GM18873 (cell line): ENCODE data around the gene HAPLN2.

Experiments
- ATAC-seq: cut with Tn5 transposase; IDR thresholded peaks from one replicate; pipeline ENCODE4 v1.9.1; 2021; ENCODE audit warnings: mild to moderate bottlenecking, moderate library complexity, moderate number of reproducible peaks; ENCODE audit not compliant: unreplicated experiment, low FRiP score

The HAPLN2 gene

DNA sequence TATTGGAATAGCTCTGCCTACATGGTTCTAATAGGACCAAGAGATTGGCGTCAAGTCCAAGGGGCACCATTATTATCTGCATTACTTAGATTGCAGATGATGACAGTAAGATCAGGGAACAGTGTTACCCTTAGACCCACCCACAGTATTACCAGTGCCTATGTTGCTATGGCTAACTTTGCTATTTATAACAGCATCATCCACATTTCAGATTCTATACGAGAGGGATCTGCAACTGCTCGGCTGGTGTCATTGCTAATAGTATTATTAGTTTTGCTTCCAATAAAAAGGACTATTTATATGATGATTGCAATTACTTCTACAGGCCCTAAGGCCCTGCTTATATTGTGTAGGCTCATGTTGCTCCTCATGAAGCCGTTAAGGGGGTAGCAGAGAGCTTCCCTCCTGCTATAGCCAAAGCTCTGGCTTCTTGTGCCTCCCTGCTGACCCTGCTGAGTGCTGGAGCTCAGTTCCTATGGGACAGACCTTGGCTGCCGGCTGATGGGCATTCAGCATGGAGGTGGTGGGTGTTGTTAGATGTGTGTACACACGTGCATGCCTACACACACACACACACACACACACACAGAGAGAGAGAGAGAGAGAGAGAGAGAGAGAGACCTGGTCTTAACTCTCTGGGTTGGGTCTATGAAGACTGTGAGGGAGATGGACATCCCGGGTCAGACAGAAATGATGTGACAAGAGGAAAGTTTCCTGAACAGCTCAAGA is 24.0 kb downstream of the HAPLN2 start:
- ATAC-seq: no peak

GRCh38 chr1:156643778-156644092 is 24.5 kb downstream of the HAPLN2 start:
- ATAC-seq: no peak

- no peak for ATAC-seq
Measured at GRCh38 chr1:156644146-156644545, 24.9 kb downstream of the HAPLN2 start.

DNA sequence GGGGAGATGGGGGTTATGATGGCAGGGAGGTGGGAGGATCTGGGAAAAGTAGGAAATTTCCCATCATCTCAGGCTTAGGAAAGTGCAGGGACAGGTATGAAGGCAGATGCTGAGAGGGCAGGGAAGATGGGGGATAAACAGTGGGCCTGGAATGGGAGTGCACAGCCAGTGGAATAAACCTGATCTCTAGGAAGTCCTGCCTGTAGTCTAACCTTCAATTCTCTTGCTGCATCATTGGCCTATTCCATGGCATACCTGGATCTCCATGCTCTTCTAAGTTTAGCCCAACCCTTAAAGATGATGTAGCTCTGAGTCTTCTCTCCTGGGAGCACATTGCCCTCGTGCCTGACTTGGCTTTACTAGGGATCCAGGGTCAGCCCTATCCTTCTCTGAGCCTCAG is 25.4 kb downstream of the HAPLN2 start:
- ATAC-seq: no peak

DNA sequence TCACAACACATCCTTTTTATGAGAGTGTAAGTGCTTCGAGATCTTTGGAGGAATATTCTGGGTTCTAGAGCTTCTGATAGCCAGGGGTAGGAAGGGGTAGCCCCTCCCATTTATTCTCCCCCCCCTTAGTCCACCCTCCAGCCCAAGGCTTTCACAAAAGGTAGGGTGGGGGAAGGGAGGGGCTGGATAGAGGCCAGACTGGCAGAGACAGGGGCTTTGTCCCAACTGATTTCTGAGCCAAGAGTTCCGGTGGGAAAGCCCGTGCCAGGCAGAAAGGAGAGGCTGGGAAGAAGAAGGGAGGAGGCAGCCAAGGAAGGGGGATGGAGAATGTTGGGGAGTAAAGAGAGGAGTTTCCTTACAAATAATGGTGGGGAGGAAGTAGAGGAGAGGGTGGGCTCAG is 25.8 kb downstream of the HAPLN2 start:
- ATAC-seq: no peak

DNA sequence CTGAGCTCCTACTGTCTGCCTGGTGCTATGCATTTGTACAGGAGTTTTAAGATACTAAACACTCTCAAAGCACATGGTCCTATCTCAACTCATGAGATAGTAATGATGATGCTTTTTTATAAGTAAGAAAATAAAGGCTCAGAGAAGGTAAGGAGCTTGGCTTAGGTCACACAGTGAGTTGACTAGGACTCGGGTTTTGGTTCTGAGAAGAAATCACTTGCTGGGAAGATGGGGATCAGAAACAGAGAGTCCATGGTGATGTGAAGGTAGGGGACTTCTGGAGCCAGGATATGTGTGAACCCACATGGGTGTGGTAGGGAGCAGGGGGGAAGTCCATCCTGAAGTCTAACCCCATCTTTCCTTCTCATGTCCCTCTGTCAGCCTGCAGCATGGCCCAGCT is 26.5 kb downstream of the HAPLN2 start:
- no peak for ATAC-seq

DNA sequence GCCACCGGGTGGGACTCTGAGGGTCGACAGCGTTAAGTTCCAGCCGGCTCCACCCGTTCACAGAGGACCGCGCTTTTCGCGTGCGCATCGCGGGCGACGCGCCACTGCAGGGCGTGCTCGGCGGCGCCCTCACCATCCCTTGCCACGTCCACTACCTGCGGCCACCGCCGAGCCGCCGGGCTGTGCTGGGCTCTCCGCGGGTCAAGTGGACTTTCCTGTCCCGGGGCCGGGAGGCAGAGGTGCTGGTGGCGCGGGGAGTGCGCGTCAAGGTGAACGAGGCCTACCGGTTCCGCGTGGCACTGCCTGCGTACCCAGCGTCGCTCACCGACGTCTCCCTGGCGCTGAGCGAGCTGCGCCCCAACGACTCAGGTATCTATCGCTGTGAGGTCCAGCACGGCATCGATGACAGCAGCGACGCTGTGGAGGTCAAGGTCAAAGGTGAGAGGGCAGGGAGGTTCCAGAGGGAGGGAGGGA is 27.6 kb downstream of the HAPLN2 start:
- no peak for ATAC-seq

DNA sequence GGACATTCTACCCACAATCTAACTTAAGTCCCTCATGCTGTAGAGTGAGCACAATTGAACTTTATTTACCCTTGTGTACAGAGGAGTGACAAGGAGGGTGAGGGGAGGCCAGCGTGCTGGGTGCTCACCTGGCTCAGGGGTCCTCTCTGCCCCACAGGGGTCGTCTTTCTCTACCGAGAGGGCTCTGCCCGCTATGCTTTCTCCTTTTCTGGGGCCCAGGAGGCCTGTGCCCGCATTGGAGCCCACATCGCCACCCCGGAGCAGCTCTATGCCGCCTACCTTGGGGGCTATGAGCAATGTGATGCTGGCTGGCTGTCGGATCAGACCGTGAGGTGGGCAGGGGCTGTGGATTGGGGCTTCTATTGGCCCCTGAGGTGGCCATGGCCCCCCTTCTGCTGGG is 28.1 kb downstream of the HAPLN2 start:
- ATAC-seq: no peak

DNA sequence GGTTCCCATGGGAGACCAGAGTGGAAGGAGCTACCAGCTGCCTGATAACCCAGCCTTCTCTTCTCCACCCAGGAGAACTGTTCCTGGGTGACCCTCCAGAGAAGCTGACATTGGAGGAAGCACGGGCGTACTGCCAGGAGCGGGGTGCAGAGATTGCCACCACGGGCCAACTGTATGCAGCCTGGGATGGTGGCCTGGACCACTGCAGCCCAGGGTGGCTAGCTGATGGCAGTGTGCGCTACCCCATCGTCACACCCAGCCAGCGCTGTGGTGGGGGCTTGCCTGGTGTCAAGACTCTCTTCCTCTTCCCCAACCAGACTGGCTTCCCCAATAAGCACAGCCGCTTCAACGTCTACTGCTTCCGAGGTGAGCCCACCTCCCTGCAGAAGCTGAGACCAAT is 29.3 kb downstream of the HAPLN2 start:
- no peak for ATAC-seq

DNA sequence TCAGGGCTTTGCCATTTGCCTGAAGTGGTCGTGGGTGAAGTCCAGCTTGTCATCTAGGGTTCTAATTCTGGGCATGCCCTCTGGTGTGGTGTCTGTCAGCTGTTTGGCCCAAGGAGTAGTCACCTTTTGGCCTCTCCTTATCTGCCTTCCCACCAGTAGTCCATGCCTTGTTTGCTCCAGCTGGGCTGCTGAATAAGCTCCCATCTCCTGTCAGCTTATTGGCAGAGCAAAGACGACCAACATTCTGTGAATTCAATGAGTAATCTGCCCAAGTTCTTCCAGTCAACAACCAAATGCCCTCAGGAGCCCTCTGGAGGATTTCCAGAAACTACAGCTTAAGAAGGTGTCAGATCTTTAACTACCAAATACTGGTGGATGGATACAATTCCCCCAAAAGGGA is 29.7 kb downstream of the HAPLN2 start:
- no peak for ATAC-seq

GRCh38 chr1:156652131-156652991 is 33.1 kb downstream of the HAPLN2 start:
- no peak for ATAC-seq

GRCh38 chr1:156652992-156653355 is 33.8 kb downstream of the HAPLN2 start:
- no peak for ATAC-seq

DNA sequence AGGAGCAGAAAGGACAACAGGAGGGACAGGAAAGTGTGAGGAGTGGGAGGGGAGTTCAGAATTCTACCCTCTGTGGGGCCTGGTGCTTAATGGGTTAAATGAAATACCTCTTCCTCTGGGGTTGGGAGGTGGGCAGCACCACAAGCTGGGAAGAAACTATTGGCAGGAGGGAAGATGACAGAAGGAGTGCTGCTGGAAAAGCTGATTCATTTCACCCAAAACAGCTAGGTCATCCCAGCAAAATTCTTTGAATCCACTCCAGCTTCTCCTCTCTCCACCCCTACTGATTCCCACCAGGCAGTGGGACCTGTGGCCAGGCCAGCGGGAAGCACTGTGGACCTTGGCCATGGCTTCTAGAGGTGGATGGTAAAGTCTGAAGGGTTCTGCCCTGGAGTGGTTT is 35.5 kb downstream of the HAPLN2 start:
- no peak for ATAC-seq

DNA sequence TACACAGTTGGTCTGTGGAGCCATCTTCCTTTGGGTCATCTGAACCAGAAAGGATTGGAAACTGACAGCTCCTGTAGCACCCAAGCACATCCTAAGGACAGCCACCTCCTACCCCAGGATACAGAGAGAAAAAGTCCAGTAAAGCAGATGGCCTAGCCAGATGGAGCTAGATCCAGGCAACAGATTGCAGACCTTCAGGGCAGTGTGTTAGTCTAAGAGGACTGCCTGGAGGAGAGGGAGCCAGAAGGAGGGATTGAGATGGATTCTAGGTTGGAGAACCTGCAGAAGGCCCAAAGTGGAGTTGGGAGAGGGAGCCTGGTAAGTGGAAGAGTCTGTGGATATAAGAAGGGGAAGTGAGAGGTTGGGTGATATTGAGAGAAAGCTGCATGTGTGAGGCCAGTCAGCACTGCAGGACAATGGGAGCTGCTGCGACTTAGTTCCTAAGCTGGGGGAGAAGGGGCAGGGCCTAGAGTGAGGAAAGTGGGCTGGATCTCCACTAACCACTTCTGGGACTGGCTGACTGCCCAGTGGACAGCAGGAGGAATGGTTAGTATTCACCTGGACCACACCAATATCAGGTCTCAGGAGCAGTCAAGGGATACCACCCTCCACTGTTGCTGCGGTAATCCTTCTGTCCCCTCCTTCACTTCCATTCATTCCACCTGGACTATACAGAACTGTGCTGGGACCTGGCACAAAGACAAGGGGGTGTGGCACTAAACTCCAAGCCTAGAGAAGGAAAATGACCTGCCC is 36.1 kb downstream of the HAPLN2 start:
- no peak for ATAC-seq

DNA sequence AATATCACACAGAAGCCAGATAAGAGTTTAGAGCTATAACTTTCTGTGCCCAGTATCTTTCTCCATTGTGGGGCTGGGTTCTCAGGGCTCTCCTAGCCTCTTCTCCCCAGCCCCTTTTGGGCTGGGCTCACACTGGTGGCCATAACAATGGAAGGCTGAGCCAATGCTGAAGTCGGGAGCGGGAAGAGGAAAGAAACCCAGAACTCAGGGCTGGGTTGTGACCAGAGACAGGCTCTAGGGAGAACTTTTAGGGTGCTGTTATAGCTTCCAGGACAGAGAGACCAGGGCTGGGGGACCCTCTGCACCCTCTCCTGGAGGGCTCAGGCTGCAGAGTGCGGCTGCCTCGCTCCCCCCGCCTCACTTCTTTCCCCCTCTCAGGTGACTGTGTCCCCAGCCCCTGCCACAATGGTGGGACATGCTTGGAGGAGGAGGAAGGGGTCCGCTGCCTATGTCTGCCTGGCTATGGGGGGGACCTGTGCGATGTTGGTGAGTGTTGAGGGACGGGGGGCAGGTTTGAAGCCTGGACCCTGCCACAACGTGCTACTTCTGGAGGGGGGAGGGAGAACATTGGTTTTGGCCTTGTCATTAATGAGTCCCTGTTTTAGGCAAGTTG is 36.8 kb downstream of the HAPLN2 start:
- ATAC-seq: no peak

- no peak for ATAC-seq
Measured at GRCh38 chr1:156656806-156657740, 37.9 kb downstream of the HAPLN2 start.

GRCh38 chr1:156657741-156658319 is 38.6 kb downstream of the HAPLN2 start:
- ATAC-seq: no peak

DNA sequence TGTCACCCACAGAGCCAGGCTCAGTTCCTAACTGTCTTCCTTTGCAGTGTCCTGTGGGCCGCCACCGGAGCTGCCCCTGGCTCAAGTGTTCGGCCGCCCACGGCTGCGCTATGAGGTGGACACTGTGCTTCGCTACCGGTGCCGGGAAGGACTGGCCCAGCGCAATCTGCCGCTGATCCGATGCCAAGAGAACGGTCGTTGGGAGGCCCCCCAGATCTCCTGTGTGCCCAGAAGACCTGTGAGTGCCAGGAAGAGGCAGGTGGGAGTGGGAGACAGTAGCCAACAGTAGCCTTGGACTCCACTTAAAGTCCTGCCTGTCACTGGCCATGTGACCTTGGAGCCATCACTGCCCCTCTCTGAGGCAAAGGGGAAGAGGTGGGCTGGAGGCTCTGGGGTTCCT is 39.3 kb downstream of the HAPLN2 start:
- no peak for ATAC-seq

GRCh38 chr1:156658945-156659574 is 39.8 kb downstream of the HAPLN2 start:
- ATAC-seq: no peak
